SK-N-SH (cell line): ENCODE data around the gene PRRT1. TPM values are rescaled to one million over a fixed set of nuclear protein-coding genes. Genes with fewer than 3 reads are reported as not detected.

ENCODE experiments used
- CTCF ChIA-PET: fragments of 300-600, 350-600 bp; formaldehyde crosslinking; extraction: SDS; loops from one replicate; lab custom pipeline; 2021; lab: Yijun Ruan, JAX
- POLR2A ChIA-PET: fragments of 350-600 bp; sonication (Branson Sonifier 250); formaldehyde crosslinking; extraction: SDS; loops from one replicate; lab custom pipeline; 2020; ENCODE audit warnings: antibody characterized with exemption, inconsistent platforms; lab: Yijun Ruan, JAX
- DNase-seq: peaks from one replicate; pipeline ENCODE4 v3.0.0; 2012
- H2AFZ ChIP-seq: fragments of 200-600 bp; sonication (generic); 2 replicates; pipeline ENCODE4 v1.8.1; 2016; ENCODE audit warnings: antibody characterized with exemption, mild to moderate bottlenecking, low read depth
- H3F3A ChIP-seq: fragments of 200-600 bp; sonication (generic); replicated peaks from 2 replicates; pipeline ENCODE3; 2016; ENCODE audit warnings: antibody characterized with exemption, mild to moderate bottlenecking; ENCODE audit not compliant: insufficient read depth
- H3K27ac ChIP-seq, 2 experiments: fragments of 200-500 bp in 1 of 2; fragments of 200-600 bp in 1 of 2; sonication (Bioruptor generic) in 1 of 2; sonication (generic), shearing (Covaris generic) in 1 of 2; 2 replicates each; pipeline versions ENCODE4 v1.5.1 to v1.6.1; 2014 to 2016; ENCODE audit warnings: low read depth in 2 of 2, inconsistent platforms in 1 of 2, low read length in 1 of 2, mild to moderate bottlenecking in 1 of 2, mixed read lengths in 1 of 2
- H3K27me3 ChIP-seq: fragments of 200-600 bp; sonication (generic), shearing (Covaris generic); 2 replicates; pipeline ENCODE4 v1.6.1; 2016; ENCODE audit warnings: mixed run types; ENCODE audit not compliant: insufficient read depth
- H3K36me3 ChIP-seq, 2 experiments: fragments of 200-500 bp in 1 of 2; fragments of 200-600 bp in 1 of 2; sonication (Bioruptor generic) in 1 of 2; sonication (generic) in 1 of 2; replicated peaks in 1 of 2; 2 replicates each; pipeline versions ENCODE3 to v1.5.1; 2014 to 2016; ENCODE audit warnings: low read length in 1 of 2, mild to moderate bottlenecking in 1 of 2; ENCODE audit not compliant: insufficient read depth in 2 of 2, control insufficient read depth in 1 of 2
- H3K4me1 ChIP-seq, 2 experiments: fragments of 200-500 bp in 1 of 2; fragments of 200-600 bp in 1 of 2; sonication (Bioruptor generic) in 1 of 2; sonication (generic), shearing (Covaris generic) in 1 of 2; 2 replicates each; pipeline versions ENCODE4 v1.5.1 to v1.6.1; 2014 to 2016; ENCODE audit warnings: low read depth in 1 of 2, low read length in 1 of 2, mixed run types in 1 of 2; ENCODE audit not compliant: insufficient read depth in 2 of 2, control insufficient read depth in 1 of 2
- H3K4me2 ChIP-seq: fragments of 200-600 bp; sonication (generic), shearing (Covaris generic); 2 replicates; pipeline ENCODE4 v1.6.1; 2017; ENCODE audit warnings: mixed run types
- H3K4me3 ChIP-seq, 2 experiments: fragments of 200-500 bp in 1 of 2; fragments of 200-600 bp in 1 of 2; sonication (Bioruptor generic) in 1 of 2; sonication (generic), shearing (Covaris generic) in 1 of 2; 2 replicates each; pipeline versions ENCODE4 v1.5.1 to v1.8.1; 2014 to 2016; ENCODE audit warnings: low read depth in 2 of 2, inconsistent platforms in 1 of 2, low read length in 1 of 2, mild to moderate bottlenecking in 1 of 2, mixed read lengths in 1 of 2, moderate library complexity in 1 of 2
- H3K79me2 ChIP-seq: fragments of 200-600 bp; sonication (generic); 2 replicates; pipeline ENCODE4 v1.8.1; 2017; ENCODE audit warnings: mild to moderate bottlenecking; ENCODE audit not compliant: insufficient read depth
- H3K9ac ChIP-seq: fragments of 200-600 bp; sonication (generic); 2 replicates; pipeline ENCODE4 v1.6.1; 2017; ENCODE audit warnings: mixed run types
- H3K9me2 ChIP-seq: fragments of 200-600 bp; sonication (generic); 2 replicates; pipeline ENCODE4 v1.6.1; 2017; ENCODE audit warnings: mixed run types
- H3K9me3 ChIP-seq: fragments of 200-600 bp; sonication (generic); 2 replicates; pipeline ENCODE4 v1.6.1; 2017; ENCODE audit warnings: mixed run types, mild to moderate bottlenecking, moderate library complexity
- H4K20me1 ChIP-seq: fragments of 200-600 bp; sonication (generic); 2 replicates; pipeline ENCODE4 v1.6.1; 2017; ENCODE audit warnings: mild to moderate bottlenecking, mixed run types; ENCODE audit not compliant: insufficient read depth
- EP300 ChIP-seq, 2 experiments: IDR thresholded peaks; 2 replicates each; pipeline versions ENCODE4 v1.4.0 to v1.6.1; 2012; ENCODE audit warnings: borderline replicate concordance in 1 of 2, low read depth in 1 of 2, low read length in 1 of 2
- EZH2phosphoT487 ChIP-seq: fragments of 200-600 bp; sonication (generic); IDR thresholded peaks from 2 replicates; pipeline ENCODE4 v1.6.1; 2017; ENCODE audit warnings: low read depth, mixed run types, mild to moderate bottlenecking, antibody characterized with exemption, moderate library complexity, borderline replicate concordance
- FOSL2 ChIP-seq: IDR thresholded peaks from 2 replicates; pipeline ENCODE4 v1.4.0; 2012; ENCODE audit warnings: low read depth, mild to moderate bottlenecking, moderate library complexity, borderline replicate concordance
- FOXM1 ChIP-seq: IDR thresholded peaks from 2 replicates; pipeline ENCODE4 v1.4.0; 2012; ENCODE audit warnings: low read depth, mild to moderate bottlenecking
- GATA2 ChIP-seq: sonication (generic); formaldehyde crosslinking; IDR thresholded peaks from 2 replicates; pipeline ENCODE4 v1.5.0; 2020; ENCODE audit warnings: mild to moderate bottlenecking, missing genetic modification reagents
- MXI1 ChIP-seq: IDR thresholded peaks from 2 replicates; pipeline ENCODE4 v1.6.1; 2012; ENCODE audit warnings: mild to moderate bottlenecking, low read depth, low read length, improper control_type of control experiment
- NFIC ChIP-seq: IDR thresholded peaks from 2 replicates; pipeline ENCODE4 v1.4.0; 2012; ENCODE audit warnings: borderline replicate concordance
- NRF1 ChIP-seq: IDR thresholded peaks from 2 replicates; pipeline ENCODE4 v1.6.1; 2012; ENCODE audit warnings: low read depth, mild to moderate bottlenecking, low read length
- POLR2AphosphoS5 ChIP-seq: IDR thresholded peaks from 2 replicates; pipeline ENCODE4 v1.6.1; 2012; ENCODE audit warnings: low read depth, low read length
- REST ChIP-seq: IDR thresholded peaks from 2 replicates; pipeline ENCODE4 v1.6.1; 2012; ENCODE audit warnings: mild to moderate bottlenecking, low read depth, low read length, moderate library complexity
- RXRA ChIP-seq: IDR thresholded peaks from 2 replicates; pipeline ENCODE4 v1.4.0; 2012; ENCODE audit warnings: low read depth, mild to moderate bottlenecking, borderline replicate concordance
- SMC3 ChIP-seq: IDR thresholded peaks from 2 replicates; pipeline ENCODE4 v1.6.1; 2012; ENCODE audit warnings: low read depth, low read length, improper control_type of control experiment
- WGBS: methylation state at CpG from one replicate; pipeline ENCODE4 v1.1.6; 2017; ENCODE audit warnings: low lambda C conversion rate; 5-methylcytosine and 5-hydroxymethylcytosine counted together
- polyA plus RNA-seq, 3 experiments: library from polyadenylated mRNA; depleted of rRNA; stranded (reverse); fragments of >200 nt; gene quantifications; 2 replicates each; pipeline ENCODE4 v1.2.3, GENCODE V29; 2012
- TF ChIP-seq, protein P1 (sequence below): fragments of 150-350 bp; IDR thresholded peaks from 2 replicates; pipeline ENCODE4 v1.6.1; 2016; ENCODE audit warnings: mild to moderate bottlenecking, low read depth, low read length
- TF ChIP-seq, protein P2 (sequence below): IDR thresholded peaks from 2 replicates; pipeline ENCODE4 v1.4.0; 2012; ENCODE audit warnings: low read depth
- TF ChIP-seq, protein P3 (sequence below): IDR thresholded peaks from 2 replicates; pipeline ENCODE4 v1.4.0; 2012; ENCODE audit warnings: low read depth, borderline replicate concordance
- TF ChIP-seq, protein P4 (sequence below): fragments of 200-600 bp; sonication (generic); IDR thresholded peaks from 2 replicates; pipeline ENCODE4 v1.6.1; 2017; ENCODE audit warnings: antibody characterized with exemption, mild to moderate bottlenecking, moderate library complexity

The PRRT1 gene
- polyA plus RNA-seq, 1 of the 3 experiments (the other 2 are of a cell fraction), result 1.5 TPM

GRCh38 chr6:32170294-32170693 is 18.6 kb upstream of the PRRT1 start (continued):
- TF ChIP-seq, protein P1, sequence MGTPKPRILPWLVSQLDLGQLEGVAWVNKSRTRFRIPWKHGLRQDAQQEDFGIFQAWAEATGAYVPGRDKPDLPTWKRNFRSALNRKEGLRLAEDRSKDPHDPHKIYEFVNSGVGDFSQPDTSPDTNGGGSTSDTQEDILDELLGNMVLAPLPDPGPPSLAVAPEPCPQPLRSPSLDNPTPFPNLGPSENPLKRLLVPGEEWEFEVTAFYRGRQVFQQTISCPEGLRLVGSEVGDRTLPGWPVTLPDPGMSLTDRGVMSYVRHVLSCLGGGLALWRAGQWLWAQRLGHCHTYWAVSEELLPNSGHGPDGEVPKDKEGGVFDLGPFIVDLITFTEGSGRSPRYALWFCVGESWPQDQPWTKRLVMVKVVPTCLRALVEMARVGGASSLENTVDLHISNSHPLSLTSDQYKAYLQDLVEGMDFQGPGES, result no peak
- TF ChIP-seq MXI1, result no peak
- TF ChIP-seq EZH2phosphoT487, result no peak
- TF ChIP-seq, protein P2, sequence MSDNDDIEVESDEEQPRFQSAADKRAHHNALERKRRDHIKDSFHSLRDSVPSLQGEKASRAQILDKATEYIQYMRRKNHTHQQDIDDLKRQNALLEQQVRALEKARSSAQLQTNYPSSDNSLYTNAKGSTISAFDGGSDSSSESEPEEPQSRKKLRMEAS, result no peak
- no peak for TF ChIP-seq GATA2 (CRISPR knock-in tag)
- TF ChIP-seq, all 33 proteins: peak for 0

DNA sequence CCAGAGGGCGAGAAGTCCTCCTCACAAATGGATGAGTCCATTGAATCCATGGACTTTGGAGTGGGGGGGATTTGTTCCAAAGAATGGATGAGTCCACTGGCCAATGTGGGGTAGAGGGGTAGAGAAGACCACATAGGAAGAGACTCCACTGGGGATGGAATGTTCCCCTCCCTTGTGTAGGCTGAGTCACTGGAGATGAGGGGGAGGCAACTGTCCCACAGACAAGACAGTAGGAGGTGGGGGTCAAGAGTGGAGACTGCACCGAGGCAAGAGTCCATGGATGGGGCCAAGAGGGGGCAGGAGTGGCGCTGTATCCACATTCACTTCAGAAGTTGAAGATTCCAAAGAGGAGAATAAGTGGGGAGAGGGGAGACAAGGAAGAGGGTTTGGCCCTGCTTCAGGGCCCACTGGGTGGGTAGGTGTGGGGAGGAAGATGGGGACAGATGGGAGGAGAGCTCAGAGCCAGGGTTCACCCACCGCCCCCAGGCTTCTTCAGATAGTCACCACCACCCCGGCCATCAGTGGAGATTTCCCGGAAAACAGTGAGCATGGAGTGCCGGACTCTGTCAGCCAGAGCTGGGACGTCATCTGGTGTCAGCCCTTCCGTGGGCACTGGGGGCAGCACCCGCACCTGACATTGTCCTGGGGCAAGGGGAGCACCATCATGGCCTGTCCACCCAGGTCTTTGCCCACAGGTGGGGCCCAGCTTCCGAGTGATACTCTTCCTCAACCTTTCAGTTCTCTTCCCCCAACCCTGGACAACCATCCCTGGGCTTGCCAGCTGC is 17.3 kb upstream of the PRRT1 start:
- Histone ChIP-seq H2AFZ (no peak overlapping the region), H4K20me1 (no peaks in the 10 kb centered on the region), H3K4me2 (no peak overlapping the region), H3F3A (peaks cover 8% of the 10 kb centered on the region), H3K27me3 (no peaks in the 10 kb centered on the region), H3K79me2 (peaks cover 24% of the 10 kb centered on the region), H3K9me2 (no peaks in the 10 kb centered on the region), H3K27ac (no peak overlapping the region), H3K9me3 (no peaks in the 10 kb centered on the region), H3K36me3 (peaks cover 5 to 36% of the 10 kb centered on the region in 2 experiments), H3K4me1 (peaks cover 0 to 6% of the 10 kb centered on the region in 2 experiments; a peak in 1 of 4 replicates), H3K9ac (no peak overlapping the region), H3K4me3 (no peak overlapping the region)
- 93% methylated on average over 7 of the region's 11 CpGs for WGBS
- no peak for DNase-seq
- TF ChIP-seq FOSL2 (no peak), POLR2AphosphoS5 (0 out of 2 replicates have a peak, but pooled peaks have one; percentile 13), NRF1 (no peak), FOXM1 (no peak), NFIC (no peak)
- TF ChIP-seq, protein P3, sequence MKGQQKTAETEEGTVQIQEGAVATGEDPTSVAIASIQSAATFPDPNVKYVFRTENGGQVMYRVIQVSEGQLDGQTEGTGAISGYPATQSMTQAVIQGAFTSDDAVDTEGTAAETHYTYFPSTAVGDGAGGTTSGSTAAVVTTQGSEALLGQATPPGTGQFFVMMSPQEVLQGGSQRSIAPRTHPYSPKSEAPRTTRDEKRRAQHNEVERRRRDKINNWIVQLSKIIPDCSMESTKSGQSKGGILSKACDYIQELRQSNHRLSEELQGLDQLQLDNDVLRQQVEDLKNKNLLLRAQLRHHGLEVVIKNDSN, result no peak
- ChIA-PET CTCF (interaction anchor here (1.2 to 1.3 kb wide), 2 partner anchors 22 to 39 kb away, joined by 3 to 5 read pairs; partner anchors contain the start of gene PBX2), POLR2A (interaction anchor here (1.0 kb wide), 1 partner anchor 58 kb away, joined by 3 read pairs; no protein-coding TSS in a partner anchor)

DNA sequence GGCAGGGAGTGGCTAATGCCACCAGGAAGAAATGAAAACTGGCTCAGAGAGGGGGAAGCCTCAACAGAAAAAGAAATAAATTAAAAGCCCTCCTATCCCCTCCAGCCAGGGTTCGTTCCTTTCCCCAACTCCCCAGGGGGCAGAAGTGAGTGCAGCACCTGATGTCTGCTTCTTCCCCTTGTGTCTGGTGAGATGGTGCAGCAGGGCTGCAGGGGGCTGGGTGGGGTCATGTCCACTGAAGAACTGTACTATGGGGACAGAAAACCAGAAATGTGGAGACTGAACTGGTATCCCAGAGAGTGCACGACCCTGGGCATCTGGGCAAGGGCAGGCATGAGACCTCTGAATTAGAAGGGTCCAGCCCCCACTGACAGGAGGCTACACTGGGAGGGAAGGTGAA is 16.6 kb upstream of the PRRT1 start:
- H3K4me3 ChIP-seq, result no peak overlapping the region
- H3K9ac ChIP-seq, result no peak overlapping the region
- no peak overlapping the region for H2AFZ ChIP-seq
- POLR2A ChIA-PET, result no interaction called here
- CTCF ChIA-PET, result no interaction called here
- peaks cover 5 to 36% of the 10 kb centered on the region in 2 experiments for H3K36me3 ChIP-seq
- no peaks in the 10 kb centered on the region for H3K27me3 ChIP-seq
- H3K4me1 ChIP-seq, result peaks cover 0 to 6% of the 10 kb centered on the region in 2 experiments; a peak in 1 of 4 replicates
- WGBS, result 100% methylated on average over 1 of the region's 2 CpGs
- H3K9me3 ChIP-seq, result no peaks in the 10 kb centered on the region
- peaks cover 2% of the 10 kb centered on the region for H3F3A ChIP-seq
- H4K20me1 ChIP-seq, result no peaks in the 10 kb centered on the region
- H3K27ac ChIP-seq, result no peak overlapping the region
- no peak overlapping the region for H3K4me2 ChIP-seq
- H3K79me2 ChIP-seq, result peaks cover 17% of the 10 kb centered on the region
- H3K9me2 ChIP-seq, result no peaks in the 10 kb centered on the region
- DNase-seq, result no peak
- no peak for TF ChIP-seq EP300 (IDR thresholded peaks at IDR 0.05; ENCODE audit: borderline replicate concordance in 1 of 2, low read depth in 1 of 2, low read length in 1 of 2)
- no peak for TF ChIP-seq RXRA
- TF ChIP-seq FOXM1, result no peak
- TF ChIP-seq SMC3, result no peak
- TF ChIP-seq REST, result no peak
- TF ChIP-seq POLR2AphosphoS5, result no peak
- TF ChIP-seq, protein P4, sequence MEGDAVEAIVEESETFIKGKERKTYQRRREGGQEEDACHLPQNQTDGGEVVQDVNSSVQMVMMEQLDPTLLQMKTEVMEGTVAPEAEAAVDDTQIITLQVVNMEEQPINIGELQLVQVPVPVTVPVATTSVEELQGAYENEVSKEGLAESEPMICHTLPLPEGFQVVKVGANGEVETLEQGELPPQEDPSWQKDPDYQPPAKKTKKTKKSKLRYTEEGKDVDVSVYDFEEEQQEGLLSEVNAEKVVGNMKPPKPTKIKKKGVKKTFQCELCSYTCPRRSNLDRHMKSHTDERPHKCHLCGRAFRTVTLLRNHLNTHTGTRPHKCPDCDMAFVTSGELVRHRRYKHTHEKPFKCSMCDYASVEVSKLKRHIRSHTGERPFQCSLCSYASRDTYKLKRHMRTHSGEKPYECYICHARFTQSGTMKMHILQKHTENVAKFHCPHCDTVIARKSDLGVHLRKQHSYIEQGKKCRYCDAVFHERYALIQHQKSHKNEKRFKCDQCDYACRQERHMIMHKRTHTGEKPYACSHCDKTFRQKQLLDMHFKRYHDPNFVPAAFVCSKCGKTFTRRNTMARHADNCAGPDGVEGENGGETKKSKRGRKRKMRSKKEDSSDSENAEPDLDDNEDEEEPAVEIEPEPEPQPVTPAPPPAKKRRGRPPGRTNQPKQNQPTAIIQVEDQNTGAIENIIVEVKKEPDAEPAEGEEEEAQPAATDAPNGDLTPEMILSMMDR, result no peak
- TF ChIP-seq GATA2 (CRISPR knock-in tag), result no peak
- TF ChIP-seq NFIC, result no peak
